DMS153 (cell line): ENCODE results near the gene P2RY13.

ENCODE experiments used
- DNase-seq: peaks from one replicate; lab custom pipeline; 2025; lab: John Stamatoyannopoulos, UW

P2RY13 gene

GRCh38 chr3:151329363-151329762 is at the start of gene P2RY13:
Gene P2RY13, minus strand, starts transcription at chr3:151329549. Its CDS starts 21 bp downstream, at chr3:151329528.
- DNase-seq = no peak

- DNase-seq = no peak
These were observed 48.5 kb upstream of the P2RY13 start for GRCh38 chr3:151377768-151378385.

GRCh38 chr3:151372063-151372820 is 42.9 kb upstream of the P2RY13 start:
- no peak for DNase-seq

GRCh38 chr3:151371526-151371925 is 42.2 kb upstream of the P2RY13 start:
- DNase-seq = no peak

GRCh38 chr3:151367448-151367847 is 38.1 kb upstream of the P2RY13 start:
- DNase-seq = no peak

- no peak for DNase-seq
These were observed 37.6 kb upstream of the P2RY13 start for GRCh38 chr3:151366993-151367392.

GRCh38 chr3:151362751-151363174 is 33.4 kb upstream of the P2RY13 start:
- no peak for DNase-seq

GRCh38 chr3:151357463-151357850 is 28.1 kb upstream of the P2RY13 start:
- no peak for DNase-seq

- DNase-seq = no peak
These were observed 27.6 kb upstream of the P2RY13 start for GRCh38 chr3:151356794-151357462.

GRCh38 chr3:151351648-151352047 is 22.3 kb upstream of the P2RY13 start:
- no peak for DNase-seq

GRCh38 chr3:151351219-151351618 is 21.9 kb upstream of the P2RY13 start:
- no peak for DNase-seq

- no peak for DNase-seq
These were observed 21.3 kb upstream of the P2RY13 start for GRCh38 chr3:151350656-151351055.

- no peak for DNase-seq
These were observed 18.1 kb upstream of the P2RY13 start for GRCh38 chr3:151347432-151347831.

- DNase-seq = no peak
These were observed 16.9 kb upstream of the P2RY13 start for GRCh38 chr3:151346292-151346691.

GRCh38 chr3:151345859-151346258 is 16.5 kb upstream of the P2RY13 start:
- no peak for DNase-seq

GRCh38 chr3:151331696-151332095 is 2.3 kb upstream of the P2RY13 start:
- DNase-seq = no peak

- DNase-seq = no peak
These were observed 1.6 kb upstream of the P2RY13 start for GRCh38 chr3:151330899-151331298.

- no peak for DNase-seq
These were observed 1.0 kb upstream of the P2RY13 start for GRCh38 chr3:151330379-151330778.

- DNase-seq = no peak
These were observed 902 bp downstream of the P2RY13 start for GRCh38 chr3:151328298-151328995.

GRCh38 chr3:151327571-151328198 is 1.7 kb downstream of the P2RY13 start:
- no peak for DNase-seq

- DNase-seq = no peak
These were observed 6.8 kb downstream of the P2RY13 start for GRCh38 chr3:151322511-151322910.

GRCh38 chr3:151321526-151321925 is 7.8 kb downstream of the P2RY13 start:
- no peak for DNase-seq
